ENCODE measurements around the gene RBM4B. TPM values are rescaled to one million over a fixed set of nuclear protein-coding genes. Genes with fewer than 3 reads are reported as not detected.
A peak's percentile ranks its signal among the peaks of the same experiment; 100 is the strongest.
"Not testable (repeated sequence)": the region's sequence is repeated elsewhere in the genome, so short reads cannot be mapped to it uniquely, and the experiment has no call there.

Gene RBM4B
- total RNA-seq (2021; fragmentation: NEBNext Ultra II Directional; extraction: Animal tissue kit (Norgen Biotek cat#: 25700)), result 10 to 100 TPM; 17.0 to 21.1 (median 18.2) TPM
- long read RNA-seq, transcript RBM4B-201 (4 exons, 1,840 nt), result major isoform, 18 of 33 reads
- long read RNA-seq, transcript RBM4B-206 (2 exons, 1,646 nt), result minor isoform, 10 of 33 reads
- long read RNA-seq, partial matches to known transcripts, result 1 of 33 reads
- long read RNA-seq, other reads (novel, unspliced or antisense), result 4 of 33 reads

GRCh38 chr11:66677599-66678375 lies at the start of gene RBM4B:
Gene RBM4B, minus strand, starts transcription at chr11:66677887. Its CDS starts 808 bp downstream, at chr11:66677079.
- H3K9me3 Mint-ChIP-seq, result peaks cover 6% of the 10 kb centered on the region; the same call in 1 of the 2 replicates
- peak; percentile 92 for DNase-seq
- TF ChIP-seq, protein P1, sequence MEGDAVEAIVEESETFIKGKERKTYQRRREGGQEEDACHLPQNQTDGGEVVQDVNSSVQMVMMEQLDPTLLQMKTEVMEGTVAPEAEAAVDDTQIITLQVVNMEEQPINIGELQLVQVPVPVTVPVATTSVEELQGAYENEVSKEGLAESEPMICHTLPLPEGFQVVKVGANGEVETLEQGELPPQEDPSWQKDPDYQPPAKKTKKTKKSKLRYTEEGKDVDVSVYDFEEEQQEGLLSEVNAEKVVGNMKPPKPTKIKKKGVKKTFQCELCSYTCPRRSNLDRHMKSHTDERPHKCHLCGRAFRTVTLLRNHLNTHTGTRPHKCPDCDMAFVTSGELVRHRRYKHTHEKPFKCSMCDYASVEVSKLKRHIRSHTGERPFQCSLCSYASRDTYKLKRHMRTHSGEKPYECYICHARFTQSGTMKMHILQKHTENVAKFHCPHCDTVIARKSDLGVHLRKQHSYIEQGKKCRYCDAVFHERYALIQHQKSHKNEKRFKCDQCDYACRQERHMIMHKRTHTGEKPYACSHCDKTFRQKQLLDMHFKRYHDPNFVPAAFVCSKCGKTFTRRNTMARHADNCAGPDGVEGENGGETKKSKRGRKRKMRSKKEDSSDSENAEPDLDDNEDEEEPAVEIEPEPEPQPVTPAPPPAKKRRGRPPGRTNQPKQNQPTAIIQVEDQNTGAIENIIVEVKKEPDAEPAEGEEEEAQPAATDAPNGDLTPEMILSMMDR (IDR thresholded peaks at IDR 0.05), result no peak
- peak within 1 kb of the TSS; percentile 99 for H3K27ac Mint-ChIP-seq
- peaks cover 4% of the 10 kb centered on the region for H3K27me3 Mint-ChIP-seq (ENCODE audit: insufficient read depth)
- peak within 1 kb of the TSS; percentile 95 for H3K4me3 Mint-ChIP-seq
- peaks cover 25% of the 10 kb centered on the region for H3K36me3 Mint-ChIP-seq (ENCODE audit: low read depth)
- peaks cover 37% of the 10 kb centered on the region for H3K4me1 Mint-ChIP-seq (ENCODE audit: low read depth)

GRCh38 chr11:66725647-66726046 lies 48.0 kb upstream of the RBM4B start:
- Mint-ChIP-seq H3K4me1 (ENCODE audit: low read depth) (peaks cover 7% of the 10 kb centered on the region), H3K4me3 (no peak overlapping the region), H3K27ac (no peak overlapping the region), H3K27me3 (ENCODE audit: insufficient read depth) (peaks cover 51% of the 10 kb centered on the region), H3K36me3 (ENCODE audit: low read depth) (peaks cover 5% of the 10 kb centered on the region; the same call in 1 of the 2 replicates), H3K9me3 (no peaks in the 10 kb centered on the region)
- TF ChIP-seq, protein P1 (IDR thresholded peaks at IDR 0.05), result no peak
- no peak for DNase-seq

DNA sequence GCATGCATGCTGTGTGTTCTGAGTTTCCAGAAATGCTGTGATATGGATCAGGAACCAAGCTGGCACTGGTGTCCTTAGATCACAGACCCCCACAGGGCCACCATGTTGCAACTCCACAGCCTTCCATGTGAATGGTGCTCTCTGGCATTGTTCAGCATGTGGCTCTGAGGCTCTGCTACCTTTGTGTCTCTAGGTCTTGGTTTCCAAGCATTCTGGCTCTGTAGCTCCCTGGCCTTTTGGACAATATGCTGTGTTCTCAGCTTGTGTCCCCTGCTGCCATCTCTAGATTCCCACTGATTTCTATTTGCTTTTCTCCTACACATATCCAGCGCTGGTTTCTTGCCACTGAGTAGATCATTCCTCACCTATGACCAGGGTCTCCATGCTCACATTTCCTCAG lies 47.4 kb upstream of the RBM4B start:
- Mint-ChIP-seq H3K27me3 (ENCODE audit: insufficient read depth) (peaks cover 53% of the 10 kb centered on the region), H3K4me3 (no peak overlapping the region), H3K9me3 (no peaks in the 10 kb centered on the region), H3K36me3 (ENCODE audit: low read depth) (peaks cover 5% of the 10 kb centered on the region; the same call in 1 of the 2 replicates), H3K4me1 (ENCODE audit: low read depth) (peaks cover 11% of the 10 kb centered on the region), H3K27ac (no peak overlapping the region)
- TF ChIP-seq, protein P1 (IDR thresholded peaks at IDR 0.05), result no peak
- no peak for DNase-seq

DNA sequence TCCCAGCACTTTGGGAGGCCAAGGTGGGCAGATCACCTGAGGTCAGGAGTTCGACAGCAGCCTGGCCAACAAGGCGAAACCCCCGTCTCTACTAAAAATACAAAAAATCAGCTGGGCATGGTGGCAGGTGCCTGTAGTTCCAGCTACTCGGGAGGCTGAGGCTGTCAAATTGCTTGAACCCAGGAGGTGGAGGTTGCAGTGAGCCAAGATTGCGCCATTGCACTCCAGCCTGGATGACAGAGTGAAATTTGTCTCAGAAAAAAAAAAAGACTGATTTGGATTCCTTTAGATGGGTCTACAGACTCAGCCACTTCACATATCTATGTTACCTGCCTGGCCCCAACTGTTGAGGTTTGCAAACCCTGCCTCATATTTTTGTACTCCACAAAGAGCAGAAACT lies 46.5 kb upstream of the RBM4B start:
- H3K27me3 Mint-ChIP-seq (ENCODE audit: insufficient read depth), result peaks cover 46% of the 10 kb centered on the region
- H3K4me1 Mint-ChIP-seq (ENCODE audit: low read depth), result peaks cover 15% of the 10 kb centered on the region
- not testable (repeated sequence) for H3K36me3 Mint-ChIP-seq (ENCODE audit: low read depth); H3K4me3 Mint-ChIP-seq; H3K27ac Mint-ChIP-seq; DNase-seq; H3K9me3 Mint-ChIP-seq

DNA sequence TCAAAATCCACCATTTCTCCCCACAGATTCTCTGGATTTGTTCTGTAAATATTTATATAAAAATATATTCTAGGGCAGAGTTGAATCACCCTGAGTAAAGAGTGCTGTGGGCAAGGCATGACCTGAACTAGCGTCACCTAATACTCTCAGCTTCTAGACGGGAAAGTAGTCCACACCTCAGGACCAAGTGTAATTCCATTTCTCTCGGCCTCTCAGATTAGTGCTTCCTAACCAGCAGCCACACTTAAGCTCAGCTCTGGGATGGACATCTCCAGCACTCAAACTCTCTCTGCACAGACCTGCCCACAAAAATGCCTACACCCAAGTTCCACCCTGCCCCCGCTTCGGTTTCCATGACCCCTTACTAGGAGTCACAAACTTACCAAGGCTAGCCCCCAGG lies 46.0 kb upstream of the RBM4B start:
- H3K4me1 Mint-ChIP-seq (ENCODE audit: low read depth), result peaks cover 11% of the 10 kb centered on the region
- H3K27ac Mint-ChIP-seq, result no peak overlapping the region
- no peaks in the 10 kb centered on the region for H3K9me3 Mint-ChIP-seq
- TF ChIP-seq, protein P1 (IDR thresholded peaks at IDR 0.05), result no peak
- no peak overlapping the region for H3K4me3 Mint-ChIP-seq
- no peak for DNase-seq
- peaks cover 3% of the 10 kb centered on the region; the same call in 1 of the 2 replicates for H3K36me3 Mint-ChIP-seq (ENCODE audit: low read depth)
- peaks cover 43% of the 10 kb centered on the region for H3K27me3 Mint-ChIP-seq (ENCODE audit: insufficient read depth)

Data from HFFc6 (cell line).